Ovary (tissue), 3 donors: ENCODE results near the gene CMPK2.

Source experiments
- EP300 ChIP-seq: sonication (generic); formaldehyde crosslinking; IDR thresholded peaks from one replicate; pipeline ENCODE4 v1.6.1; 2017; ENCODE audit warnings: antibody characterized with exemption
- POLR2A ChIP-seq: fragments of 450-650 bp; IDR thresholded peaks from one replicate; pipeline ENCODE4 v1.6.1; 2017; ENCODE audit warnings: antibody characterized with exemption, mild to moderate bottlenecking, moderate library complexity
- TF ChIP-seq, protein P1 (sequence below), 3 donors: fragments of 450-650 bp in 2 of 3; fragments of 200-600 bp in 1 of 3; IDR thresholded peaks; one replicate each; pipeline versions ENCODE4 v1.5.1 to v1.8.0; 2016 to 2022; ENCODE audit warnings: antibody characterized with exemption in 3 of 3, mild to moderate bottlenecking in 1 of 3
- donor health status: DM: no; HTN: no; CAD: no.

GRCh38 chr2:6911721-6912120 lies 46.0 kb upstream of the CMPK2 start:
- TF ChIP-seq, protein P1, sequence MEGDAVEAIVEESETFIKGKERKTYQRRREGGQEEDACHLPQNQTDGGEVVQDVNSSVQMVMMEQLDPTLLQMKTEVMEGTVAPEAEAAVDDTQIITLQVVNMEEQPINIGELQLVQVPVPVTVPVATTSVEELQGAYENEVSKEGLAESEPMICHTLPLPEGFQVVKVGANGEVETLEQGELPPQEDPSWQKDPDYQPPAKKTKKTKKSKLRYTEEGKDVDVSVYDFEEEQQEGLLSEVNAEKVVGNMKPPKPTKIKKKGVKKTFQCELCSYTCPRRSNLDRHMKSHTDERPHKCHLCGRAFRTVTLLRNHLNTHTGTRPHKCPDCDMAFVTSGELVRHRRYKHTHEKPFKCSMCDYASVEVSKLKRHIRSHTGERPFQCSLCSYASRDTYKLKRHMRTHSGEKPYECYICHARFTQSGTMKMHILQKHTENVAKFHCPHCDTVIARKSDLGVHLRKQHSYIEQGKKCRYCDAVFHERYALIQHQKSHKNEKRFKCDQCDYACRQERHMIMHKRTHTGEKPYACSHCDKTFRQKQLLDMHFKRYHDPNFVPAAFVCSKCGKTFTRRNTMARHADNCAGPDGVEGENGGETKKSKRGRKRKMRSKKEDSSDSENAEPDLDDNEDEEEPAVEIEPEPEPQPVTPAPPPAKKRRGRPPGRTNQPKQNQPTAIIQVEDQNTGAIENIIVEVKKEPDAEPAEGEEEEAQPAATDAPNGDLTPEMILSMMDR (IDR thresholded peaks at IDR 0.05) = no peak
- TF ChIP-seq EP300 (no peak), POLR2A (no peak)
